CD4-positive, alpha-beta T cell treated with Interleukin-12 subunit alpha and Interleukin-12 subunit beta, for 1 hour (primary cell): Measurements from ENCODE around the gene TGFBI.

ENCODE experiments used
- DNase-seq: peaks from one replicate; pipeline ENCODE4 v3.0.0-alpha.2; 2020

Gene TGFBI

DNA sequence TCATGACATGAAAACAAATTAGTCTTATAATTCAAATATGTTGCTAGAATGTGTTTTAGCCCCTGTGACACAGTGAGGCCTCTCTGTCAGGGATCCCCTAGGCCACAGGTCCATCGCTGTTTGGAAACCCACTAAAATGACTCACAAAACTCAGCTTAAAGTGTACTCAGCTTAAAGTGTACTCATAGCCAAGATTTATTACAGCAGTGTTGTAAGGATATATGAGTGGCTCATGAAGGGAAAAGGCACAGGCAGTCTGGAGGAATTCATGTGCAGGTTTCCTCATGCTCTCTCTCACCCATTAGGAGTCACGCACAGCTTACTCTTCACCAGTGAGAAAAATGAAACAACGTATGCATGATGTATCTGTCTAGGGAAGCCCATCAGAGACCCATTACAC, 24.4 kb upstream of the TGFBI start:
- DNase-seq, result no peak

DNA sequence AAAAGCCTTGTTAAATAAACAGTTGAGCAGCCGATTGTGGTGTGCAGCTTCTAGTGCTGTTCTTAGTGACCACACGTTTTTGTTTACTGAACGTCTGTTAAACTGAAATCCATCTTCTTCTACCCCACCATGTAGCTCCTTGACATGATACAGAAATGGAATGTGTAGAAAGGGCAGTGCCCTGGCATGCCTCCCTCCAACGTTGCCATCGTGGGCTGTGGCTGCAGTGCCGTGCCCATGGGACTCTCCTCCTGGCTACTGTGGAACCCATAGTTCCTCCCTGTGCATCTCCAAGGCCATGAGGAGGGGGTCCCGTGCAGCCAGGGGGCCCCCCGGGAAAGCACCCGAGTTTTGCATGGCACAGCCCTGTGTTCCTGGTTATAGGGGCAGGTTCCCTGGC, 23.3 kb upstream of the TGFBI start:
- no peak for DNase-seq

DNA sequence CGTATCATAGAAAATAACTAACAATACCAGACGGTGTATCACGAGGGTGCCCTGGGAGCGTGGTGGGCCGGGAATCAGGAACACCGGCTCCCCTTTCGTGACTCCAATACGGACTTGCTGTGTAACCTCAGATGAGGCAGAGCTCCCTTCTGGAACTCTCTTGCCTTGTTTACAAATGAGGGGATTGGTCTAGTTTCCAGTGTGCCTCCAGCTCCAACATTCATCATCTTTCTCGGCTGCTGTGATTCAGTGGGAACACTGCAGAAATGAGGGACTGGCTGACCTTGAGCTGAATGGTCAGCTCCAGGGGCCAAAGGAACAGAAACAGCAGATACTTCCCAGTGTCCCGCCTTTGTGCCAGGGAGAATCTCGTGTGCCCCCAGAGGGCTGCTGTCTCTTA, 22.6 kb upstream of the TGFBI start:
- no peak for DNase-seq

DNA sequence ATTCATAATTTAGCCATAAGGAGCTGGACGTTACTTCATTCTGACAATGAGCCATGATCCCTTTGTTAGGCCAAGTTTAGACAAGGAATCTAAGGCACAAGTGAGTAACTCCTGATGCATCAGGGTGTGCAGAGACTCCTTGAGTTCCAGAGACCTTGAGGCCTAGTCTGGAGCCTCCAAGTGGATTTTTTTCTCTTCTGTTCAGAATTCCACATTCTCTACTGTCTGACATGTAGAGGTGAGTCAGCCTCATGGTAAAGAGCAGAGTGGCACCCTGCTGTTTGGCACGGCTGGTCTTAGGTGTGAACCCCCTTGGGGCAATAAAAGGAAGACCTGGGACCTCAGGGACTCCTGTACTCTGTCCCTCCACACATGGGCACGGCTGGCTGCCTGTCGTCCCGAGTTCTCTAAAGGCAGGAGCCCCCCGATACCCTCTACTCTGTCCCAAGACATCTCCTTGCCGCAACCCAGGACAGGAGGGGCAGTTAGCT, 22.0 kb upstream of the TGFBI start:
- DNase-seq, result no peak

DNA sequence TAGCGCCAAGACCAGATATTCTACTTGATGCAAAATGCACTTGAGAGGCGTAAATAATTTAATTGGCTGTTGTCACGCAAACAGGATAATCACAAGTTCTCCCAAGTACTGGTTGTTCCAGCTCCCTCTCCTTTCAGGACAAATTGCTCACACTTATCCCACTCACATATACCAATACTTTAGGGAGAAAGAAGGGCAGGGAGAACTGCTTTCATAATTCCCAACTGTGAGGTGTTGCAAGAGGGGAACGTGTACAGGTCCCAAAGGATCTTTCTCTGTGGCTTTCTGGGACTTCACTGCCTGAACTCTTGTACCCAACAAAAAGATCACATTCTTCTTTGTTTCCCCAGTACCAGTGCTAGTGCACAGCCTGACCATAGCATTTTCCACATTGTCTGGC, 21.5 kb upstream of the TGFBI start:
- no peak for DNase-seq

DNA sequence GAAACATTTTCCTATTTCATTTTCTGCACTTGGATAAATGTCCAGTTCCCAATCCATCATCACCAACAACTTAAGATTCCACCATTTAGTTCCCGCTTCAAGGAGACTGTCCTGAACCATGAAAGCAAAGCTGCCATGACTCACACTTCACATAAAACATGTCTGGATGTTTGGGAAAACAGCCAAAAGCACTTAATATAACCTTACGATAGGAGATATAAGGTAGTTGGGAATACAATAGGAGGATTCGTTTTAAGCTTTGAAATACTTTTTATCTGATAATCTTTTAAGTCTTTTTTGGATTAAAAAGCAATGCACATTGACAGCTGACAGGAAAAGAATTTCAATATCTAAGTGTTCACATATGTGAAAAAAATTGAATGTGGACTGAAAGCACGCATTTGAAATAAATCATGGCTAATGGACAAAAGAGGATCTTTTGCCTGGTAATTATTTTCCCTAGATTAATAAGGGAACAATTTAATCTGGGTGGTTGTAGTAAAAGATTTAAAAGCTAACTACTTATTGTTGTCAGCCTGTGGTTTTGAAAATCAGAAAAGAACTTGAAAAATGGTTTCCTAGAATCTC, 17.3 kb upstream of the TGFBI start:
- no peak for DNase-seq

DNA sequence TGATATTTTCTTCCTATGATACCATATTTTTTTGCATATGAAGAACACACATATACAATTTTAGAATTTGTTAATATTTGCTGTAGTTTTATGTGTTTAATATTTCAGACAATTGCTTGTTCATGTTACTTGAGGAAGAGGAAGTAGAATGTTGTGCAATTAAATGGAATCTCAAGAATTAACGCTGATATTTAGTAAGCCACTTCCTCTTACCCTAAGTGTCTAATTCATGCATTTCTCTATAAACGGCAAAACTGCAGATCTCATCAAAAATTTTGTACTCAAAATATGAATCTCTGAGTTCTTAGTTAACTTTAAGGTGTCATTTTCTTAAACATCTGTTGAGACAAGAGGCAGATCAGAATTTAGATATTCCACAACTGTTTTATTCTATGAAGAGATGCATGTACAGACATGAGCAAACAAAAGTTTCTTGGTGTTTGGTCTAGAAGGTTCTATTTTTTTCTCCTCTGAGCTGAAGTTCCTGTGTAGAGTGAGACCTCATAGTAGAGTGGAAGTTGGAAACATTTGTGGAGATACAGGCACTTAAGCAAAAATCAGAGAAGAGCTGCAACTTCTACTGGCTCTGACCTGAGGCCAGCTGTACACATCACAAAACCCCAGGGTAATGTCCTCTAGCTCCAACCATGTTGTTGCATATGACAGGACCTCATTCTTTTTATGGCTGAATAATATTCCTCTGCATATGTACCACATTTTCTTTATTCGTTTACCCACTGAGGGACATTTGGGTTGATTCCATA, 16.6 kb upstream of the TGFBI start:
- DNase-seq, result no peak

DNA sequence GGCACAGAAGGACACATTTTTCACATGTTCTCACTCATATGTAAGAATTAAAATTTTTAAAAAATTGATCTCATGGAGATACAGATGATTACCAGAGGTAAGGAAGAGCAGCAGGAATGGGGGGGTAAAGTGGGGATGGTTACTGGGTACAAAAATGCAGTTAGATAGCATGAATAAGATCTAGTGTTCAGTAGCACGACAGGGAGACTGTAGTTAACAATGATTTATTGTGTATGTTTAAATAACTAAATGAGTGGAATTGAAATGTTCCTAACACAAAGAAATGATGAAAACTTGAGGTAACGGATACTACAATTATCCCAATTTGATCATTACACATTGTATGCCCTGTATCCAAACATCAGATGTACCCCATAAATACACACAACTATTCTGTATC, 15.2 kb upstream of the TGFBI start:
- DNase-seq, result no peak

DNA sequence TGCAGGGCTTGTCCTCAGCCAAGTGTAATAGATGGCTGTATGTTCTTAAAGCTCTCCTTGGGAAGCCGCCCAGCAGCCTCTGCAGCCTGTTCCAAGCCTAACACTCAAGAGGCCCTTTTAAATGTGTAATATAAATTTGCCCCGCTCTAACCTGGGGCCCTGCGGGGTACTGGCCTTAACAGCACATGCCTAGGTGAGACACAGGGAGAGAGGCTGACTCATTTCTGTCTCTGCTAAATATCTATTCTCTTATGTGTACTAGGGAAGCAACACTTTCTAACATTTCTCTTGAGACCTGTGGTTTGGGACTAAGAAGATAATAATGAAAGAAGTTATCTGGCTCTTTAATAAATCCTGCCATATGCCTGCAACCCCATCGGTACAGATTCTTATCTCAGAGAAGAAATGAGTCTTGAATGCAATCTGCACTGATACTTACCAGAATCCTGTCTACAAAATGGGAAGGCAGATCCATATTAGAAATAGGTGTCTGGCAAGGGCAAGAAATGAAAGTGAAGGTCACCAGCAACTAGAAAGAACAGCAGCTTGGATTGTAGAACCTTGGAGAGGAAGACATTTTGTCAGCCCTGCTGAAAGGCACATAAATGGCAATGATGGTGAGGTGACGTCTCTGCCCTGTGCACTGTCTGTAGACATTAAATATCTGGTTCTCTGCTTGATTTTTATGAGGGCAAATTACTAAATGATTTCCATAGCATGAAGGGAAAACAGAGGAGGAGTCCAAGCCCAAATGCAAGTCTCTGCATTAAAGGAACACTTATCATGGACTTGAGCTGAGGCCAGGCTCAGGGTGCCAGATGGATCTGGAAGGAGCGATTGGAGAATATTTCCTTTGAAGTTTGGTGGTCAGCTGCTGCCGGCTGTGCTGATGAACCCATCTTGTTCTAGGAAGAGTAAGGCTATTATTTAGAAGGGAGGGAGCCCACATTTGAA, 14.5 kb upstream of the TGFBI start:
- no peak for DNase-seq

DNA sequence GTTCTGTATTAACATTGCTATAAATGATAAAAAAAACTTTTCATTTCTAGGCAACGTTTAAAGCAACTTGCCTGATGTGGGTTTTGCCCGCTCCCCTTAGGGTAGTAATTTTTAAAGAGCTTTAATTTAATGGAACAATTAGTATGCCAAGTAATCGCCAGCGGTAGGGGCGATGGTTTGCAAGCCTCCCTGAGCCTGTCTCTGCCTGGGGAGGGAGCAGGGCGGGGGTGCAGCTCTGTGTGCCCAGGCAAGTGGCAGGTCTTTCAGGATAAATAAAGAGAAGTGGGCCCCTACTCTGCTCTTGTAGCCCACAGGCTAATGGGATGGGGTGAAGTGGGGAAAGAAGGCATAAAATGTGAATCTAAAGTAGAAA, 13.8 kb upstream of the TGFBI start:
- DNase-seq, result no peak

DNA sequence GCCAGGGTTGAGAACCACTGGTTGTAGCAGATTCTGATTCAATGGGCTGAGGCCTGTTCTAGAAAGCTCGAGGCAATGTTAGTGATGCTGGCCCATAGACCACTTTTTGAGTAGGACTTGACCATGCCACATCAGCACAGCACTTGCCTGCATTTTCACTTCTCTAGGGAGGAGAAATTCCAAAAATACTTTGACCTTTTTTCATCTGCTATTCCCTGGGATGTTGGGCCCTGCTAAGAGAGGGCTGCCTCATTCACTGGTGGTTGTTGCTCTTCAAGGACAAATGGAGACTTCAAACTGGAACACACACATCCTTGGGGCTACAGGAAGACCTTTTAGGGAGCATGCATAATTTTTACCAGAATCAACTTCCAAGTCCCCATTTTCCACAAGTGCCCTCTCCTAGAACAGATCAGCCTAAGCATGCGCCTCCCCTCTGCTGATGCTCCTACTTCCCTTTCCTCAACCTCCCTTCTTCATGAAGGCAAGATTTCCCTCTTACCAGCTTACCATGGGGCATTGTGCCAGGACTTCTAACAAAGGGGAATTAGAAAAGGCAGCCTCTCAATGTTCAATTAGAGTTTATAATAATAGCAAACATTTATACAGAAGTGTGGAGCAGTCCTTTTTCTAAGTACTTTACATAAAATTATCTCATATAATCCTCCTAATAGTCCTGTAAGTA, 12.7 kb upstream of the TGFBI start:
- no peak for DNase-seq

DNA sequence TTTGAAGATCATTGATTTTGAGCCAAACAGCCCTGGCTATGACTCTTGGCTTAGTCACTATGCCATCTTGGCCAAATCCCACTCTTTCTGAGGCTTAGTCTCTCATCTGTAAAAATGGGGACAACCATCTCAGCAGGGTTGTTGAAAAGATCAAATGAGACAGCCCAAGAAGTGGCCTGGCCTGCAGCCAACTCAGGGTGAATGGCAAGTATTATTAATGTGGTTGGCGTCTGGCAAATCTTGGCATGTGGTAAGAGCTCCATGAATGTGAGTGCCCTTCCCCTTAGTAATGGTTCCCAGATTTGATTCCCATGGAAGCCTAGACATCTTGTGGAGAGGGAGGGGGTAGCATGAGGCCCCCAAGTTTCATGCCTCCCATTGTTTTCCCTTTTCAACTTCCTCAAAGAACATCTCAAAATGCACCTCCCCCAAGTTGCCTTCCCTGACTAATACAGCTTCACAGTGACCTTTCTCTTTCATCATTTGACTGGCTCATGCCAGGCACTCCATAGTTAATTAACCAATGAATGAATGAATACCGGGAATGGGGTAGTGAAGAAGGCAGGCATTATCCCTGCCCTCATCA, 11.8 kb upstream of the TGFBI start:
- DNase-seq, result no peak

DNA sequence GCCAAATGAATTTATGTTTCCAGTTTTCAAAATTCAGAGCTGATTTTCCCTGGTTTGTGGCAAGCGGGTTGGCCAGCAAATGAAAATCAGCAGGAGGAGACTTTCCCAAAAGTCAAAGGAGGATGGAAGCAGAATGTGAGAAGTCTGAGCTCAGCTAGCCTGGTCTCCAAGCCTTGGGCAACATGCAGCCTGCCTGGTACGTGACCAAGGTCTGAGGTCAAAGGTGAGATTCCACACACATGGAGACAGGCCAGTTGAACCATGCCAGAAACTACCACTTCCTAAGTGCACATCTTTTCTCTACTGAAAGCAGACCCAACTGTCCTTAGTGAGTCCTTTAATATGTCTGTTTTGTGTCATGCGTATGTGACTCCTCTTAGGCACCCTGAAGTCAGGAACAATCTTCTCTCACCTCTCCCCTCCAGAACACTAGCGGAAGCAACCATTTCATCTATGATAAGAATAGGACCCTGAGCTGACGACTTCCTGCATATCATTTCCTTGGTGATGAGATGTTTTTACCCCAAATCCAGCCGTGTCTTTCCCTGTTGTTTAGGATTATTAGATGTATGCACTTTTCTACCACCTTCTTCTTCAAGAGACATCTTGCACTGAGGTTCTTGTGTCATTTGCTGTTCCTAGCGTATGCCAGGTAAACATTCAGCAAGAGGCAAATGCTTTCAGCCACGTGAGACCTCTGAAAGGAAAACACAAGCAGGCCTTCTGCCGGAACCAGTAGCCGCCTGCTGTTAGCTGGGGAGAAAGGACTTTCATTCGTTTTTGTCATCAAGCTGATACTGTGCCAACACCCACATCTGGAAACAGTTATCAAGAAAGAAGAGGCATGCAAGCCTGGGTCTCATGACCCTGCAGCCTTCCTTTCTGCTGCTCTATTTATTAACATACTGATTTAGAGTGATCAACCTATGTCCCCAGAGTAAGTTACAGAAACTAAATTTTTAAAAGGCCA, 9.7 kb upstream of the TGFBI start:
- DNase-seq, result no peak

DNA sequence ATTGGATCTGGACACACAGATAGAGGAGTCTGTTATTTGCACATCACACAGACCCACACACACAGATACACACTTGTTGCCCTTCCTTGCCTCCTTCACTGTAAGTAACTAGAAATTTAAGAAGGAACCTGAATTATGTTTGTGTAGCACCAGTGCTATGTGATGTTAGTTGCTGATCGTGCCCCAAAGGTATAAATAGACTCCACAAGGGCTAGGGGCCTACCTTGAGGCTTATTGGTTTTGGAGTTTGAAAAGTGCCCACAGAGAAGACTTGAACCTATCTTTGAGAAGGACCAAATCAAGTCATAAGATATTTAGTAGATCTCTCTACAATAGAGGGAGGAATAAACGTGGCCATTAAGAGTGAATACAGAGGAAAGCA, 8.8 kb upstream of the TGFBI start:
- no peak for DNase-seq

DNA sequence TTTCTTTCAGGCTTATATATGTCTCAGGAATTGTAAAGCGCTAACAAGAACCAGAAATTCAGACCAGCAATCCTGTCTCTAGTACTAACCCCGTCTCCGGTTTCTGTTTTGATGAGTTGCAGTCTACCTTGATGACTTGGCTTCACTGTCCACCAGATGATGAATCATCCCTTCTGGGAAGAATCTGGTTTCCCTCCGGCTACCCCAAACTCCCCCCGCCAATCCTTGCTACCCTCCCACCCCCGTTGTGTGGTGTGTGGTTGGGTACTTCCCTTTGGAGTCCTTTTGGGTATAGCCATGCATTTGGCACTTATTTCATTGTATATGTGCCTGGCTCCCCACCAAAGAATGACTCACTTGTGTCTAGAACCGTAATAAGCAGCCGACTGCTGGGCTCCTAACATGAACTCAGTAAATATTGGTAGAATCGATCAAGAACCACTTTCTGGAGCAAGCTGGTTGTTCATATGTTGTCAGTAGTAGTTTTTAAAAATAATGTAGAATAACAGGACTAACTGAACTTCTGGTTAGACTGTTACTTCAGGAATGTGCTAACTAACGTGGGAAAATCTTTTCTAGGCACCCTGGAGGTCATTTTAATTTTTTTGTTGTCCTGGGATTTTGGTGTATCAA, 8.3 kb upstream of the TGFBI start:
- DNase-seq, result no peak

DNA sequence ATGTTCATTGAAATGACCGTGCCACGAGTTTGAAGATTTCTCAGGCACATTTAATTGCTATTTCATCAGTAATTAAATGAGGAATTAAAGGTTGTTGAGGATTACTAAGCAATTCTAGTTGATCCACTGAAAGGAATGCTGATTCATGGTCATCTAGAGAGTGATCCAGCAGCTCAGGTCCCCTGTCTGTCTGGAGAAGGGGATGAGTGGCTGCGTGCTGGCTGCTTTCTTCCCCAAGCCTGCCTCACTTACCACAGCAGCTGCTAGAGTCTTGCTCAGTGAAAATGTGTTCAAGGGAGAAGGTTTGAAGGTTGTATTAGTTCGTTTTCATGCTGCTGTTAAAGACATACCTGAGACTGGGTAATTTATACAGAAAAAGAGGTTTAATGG, 7.8 kb upstream of the TGFBI start:
- DNase-seq, result no peak

DNA sequence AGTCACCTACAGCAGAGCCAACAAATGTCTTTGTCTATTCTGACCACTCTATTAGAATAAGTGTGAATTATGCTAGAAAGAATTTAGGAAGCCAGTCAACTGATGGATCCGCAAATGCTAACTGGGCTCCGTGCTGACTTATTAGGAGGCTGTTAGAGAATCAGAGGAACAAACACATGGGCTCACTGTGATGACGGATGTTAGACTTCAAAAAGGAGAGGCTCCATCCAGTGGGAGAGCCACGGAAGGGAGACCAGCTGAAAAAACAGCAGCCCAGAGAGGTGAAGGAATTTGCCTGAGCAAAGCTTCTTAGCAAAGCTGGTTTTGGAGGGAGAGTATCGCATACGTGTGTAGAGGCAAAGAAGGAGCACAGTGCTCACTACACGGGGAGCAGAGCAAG, 5.8 kb upstream of the TGFBI start:
- DNase-seq, result no peak

DNA sequence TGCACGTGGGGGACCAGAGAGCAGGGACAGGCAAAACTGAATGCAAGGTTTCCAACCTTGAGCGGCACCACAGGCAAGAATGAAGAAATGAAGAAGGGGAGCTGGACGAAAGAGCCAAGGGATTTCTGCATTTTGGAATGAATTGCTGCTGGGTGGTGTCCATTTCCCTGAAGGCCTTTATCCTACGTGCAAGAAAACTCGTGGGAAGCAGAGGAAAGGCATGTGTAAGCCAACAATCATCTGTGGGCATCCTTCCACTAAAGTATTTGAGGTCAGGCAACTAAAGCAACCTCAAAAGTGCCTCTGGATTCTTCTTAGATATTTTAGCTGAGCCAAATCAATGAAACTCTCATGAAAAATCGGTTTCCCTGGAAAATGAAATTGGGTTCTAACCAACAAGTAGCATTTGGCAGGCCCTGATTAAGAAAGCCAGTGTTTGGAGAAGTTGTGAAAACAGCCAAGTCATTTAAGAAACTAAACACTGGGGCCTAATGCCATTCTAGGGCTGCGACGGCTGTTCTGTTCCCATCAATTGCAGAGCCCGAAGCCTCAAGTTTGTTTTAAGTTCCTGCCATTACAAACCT, 4.7 kb upstream of the TGFBI start:
- no peak for DNase-seq

DNA sequence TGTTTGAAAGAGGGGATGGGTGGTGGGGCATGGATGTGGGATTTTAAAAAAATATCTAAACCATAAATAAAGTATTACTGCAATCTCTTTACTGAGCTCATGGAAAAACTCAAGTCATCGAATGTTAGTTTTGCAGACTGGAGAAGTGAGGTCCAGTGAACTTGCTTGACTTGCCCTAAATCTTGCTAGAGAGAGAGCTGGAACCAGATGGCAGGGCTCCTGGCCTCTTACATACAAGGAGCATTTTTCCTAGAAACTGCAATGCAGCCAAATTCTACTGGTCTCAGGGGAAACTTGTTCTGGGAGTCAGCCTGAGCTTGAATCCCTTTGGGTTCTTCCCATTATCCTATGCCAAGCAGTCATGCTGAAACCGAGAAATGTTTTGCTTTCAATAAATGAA, 2.9 kb upstream of the TGFBI start:
- no peak for DNase-seq

DNA sequence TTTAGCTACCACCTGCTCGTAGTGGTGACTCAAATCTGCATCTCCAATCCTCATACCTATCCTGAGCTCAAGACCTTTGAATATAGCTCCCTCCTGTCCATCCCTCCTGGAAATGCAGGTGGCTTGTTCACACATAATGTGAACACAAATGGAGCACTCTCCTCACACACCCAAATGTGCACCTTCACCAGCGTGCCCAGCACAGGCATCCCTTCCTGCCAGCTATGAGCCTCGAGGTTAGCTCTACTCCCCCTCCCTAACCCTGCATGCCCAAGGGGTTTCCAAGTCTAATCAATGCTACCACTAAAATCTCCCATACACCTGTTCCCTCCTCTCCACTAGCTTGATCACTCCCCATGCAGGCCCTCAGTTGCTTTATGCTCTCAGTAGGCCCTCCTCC, 2.2 kb upstream of the TGFBI start:
- DNase-seq, result no peak

DNA sequence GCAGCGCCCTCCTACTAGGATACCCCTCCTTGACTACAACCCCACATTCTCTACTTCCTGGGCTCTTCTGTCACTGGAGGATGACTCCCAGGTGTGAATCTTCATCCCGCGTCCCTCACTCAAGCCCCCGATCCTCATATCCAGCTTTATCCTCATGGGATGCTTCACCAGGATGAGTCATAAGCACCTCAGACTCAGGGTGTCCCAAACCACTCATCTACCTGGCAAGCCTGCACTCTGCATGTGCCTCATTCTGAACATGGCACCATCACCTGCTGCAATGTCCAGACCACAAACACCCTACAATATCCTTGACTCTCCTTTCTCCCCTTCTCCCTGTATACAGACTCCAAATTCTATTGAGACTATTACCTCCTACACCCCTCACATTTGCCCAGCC, 1.5 kb upstream of the TGFBI start:
- no peak for DNase-seq
